HG02642 (cell line): ENCODE measurements around the gene TBC1D23.
"Not testable (repeated sequence)": the region's sequence is repeated elsewhere in the genome, so short reads cannot be mapped to it uniquely, and the experiment has no call there.

Experiments used
- ATAC-seq: cut with Tn5 transposase; IDR thresholded peaks from one replicate; pipeline ENCODE4 v1.9.1; 2021; ENCODE audit warnings: mild to moderate bottlenecking; ENCODE audit not compliant: unreplicated experiment, poor library complexity

Gene TBC1D23

GRCh38 chr3:100254168-100254777, 6.5 kb upstream of the TBC1D23 start:
- peak; percentile 73 for ATAC-seq

GRCh38 chr3:100256731-100257151, 4.1 kb upstream of the TBC1D23 start:
- no peak for ATAC-seq

GRCh38 chr3:100257586-100257985, 3.2 kb upstream of the TBC1D23 start:
- ATAC-seq = no peak

DNA sequence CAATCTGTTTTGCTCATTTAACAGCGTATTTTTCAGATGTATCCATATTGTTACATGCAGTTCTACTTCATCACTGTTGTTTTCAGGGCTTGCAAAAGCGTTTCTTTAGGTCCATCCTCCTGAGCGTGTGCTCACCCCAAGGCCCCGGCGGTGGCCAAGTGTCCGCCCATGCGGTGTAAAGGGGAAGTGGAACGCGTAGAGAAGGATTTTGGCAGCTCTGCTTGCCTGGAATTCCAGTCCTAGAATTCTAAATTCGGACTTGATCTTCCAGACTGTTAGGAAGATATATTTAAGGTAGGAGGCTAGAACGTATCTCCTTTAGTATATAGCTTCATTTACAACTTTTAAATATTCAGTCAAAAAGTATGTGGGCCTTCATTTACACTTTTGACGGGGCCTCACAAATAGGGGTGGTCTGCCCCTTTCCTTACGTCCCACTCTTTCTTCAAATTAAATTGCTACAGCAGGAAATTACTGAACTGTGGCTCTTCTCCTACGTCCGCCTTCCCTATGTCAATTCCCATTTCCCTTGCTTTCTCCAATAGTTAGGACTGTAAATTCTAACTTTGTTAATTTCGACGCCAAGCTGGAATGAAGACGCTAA, 609 bp upstream of the TBC1D23 start:
- no peak for ATAC-seq

DNA sequence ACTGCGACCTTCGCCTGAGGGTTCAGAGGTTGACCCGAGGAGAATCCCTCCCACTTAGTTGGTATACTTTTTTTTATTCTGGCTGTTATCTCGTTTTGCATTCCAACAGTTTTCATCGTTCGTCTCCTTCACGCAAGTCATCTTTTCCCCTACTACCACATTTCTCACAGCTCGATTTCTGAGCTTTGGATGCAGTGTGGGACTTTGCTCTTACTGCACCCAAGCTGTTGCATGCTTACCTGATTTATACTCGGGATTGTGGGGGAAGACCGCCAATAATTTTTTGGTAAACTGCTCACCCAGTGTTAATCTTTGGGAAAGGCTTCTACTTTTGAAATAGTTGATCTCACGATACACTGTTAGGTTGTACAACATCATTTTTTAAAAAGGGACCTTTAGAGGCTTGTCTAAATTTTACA, 702 bp downstream of the TBC1D23 start:
- ATAC-seq = no peak

DNA sequence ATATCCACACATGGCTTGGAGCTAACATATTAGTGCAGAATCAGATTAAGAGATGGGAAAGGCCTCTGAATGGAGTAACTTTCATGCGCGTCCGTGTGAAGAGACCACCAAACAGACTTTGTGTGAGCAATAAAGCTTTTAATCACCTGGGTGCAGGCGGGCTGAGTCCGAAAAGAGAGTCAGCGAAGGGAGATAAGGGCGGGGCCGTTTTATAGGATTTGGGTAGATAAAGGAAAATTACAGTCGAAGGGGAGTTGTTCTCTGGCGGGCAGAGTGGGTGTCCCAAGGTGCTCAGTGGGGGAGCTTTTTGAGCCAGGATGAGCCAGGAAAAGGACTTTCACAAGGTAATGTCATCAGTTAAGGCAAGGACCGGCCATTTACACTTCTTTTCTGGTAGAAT, 2.1 kb downstream of the TBC1D23 start:
- ATAC-seq = not testable (repeated sequence)

GRCh38 chr3:100263583-100263982, 2.8 kb downstream of the TBC1D23 start:
- ATAC-seq = no peak

DNA sequence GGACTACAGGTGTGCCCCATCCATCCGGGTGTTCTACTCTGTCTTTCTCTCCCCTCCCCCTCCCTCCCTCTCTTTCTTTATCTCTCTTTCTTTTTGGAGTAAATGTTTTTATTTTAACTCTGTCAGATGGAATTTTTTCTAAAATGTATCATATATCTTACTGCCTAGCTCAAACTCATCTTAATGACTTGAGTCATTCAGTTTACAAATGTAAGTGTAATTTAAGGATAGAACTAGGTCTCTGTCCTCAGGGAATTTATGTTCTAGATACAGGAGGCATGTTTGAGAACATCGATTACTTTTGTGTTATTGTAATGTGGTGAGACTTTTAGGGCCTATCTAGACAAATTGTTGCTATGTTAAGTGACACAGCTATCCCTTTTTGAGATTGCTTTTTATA, 3.5 kb downstream of the TBC1D23 start:
- no peak for ATAC-seq

GRCh38 chr3:100265016-100265415, 4.2 kb downstream of the TBC1D23 start:
- ATAC-seq = no peak

DNA sequence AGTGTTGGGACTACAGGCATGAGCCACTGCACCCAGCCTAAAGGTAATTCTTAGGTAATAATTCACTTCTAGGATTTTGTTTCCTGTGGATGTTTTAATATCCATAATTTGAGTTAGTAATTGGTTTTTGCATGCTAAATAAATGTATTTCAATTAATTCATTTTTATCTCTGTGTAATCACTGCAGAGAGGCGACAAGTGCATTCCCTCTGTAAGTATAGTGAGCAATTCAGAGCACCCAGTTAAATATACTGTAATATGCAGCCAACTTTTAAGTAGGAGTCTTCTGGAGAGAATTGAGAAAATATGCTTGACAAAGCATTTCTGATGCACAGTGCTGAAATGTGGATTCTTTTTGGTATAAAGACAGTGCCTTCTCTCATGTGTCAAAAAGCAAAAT, 5.7 kb downstream of the TBC1D23 start:
- no peak for ATAC-seq

GRCh38 chr3:100268156-100268555, 7.4 kb downstream of the TBC1D23 start:
- no peak for ATAC-seq

DNA sequence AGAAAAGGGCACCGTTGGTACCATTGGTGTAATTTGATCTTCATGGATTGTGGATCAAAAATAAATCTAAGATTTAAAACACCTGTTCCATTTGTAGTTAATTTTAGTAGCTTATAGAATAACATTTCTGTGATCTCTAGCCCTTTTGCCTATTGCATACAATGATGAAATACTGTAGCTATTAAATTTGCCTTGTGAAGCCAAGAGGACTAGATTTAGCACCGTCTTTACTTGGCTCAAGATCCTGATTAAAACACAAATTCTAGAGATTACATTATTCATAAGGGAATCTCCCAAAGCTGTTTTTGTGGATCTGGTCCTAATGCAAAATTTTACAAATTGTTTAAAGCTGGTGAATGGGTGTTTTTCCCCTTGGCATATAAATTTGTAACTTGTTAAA, 8.2 kb downstream of the TBC1D23 start:
- no peak for ATAC-seq

DNA sequence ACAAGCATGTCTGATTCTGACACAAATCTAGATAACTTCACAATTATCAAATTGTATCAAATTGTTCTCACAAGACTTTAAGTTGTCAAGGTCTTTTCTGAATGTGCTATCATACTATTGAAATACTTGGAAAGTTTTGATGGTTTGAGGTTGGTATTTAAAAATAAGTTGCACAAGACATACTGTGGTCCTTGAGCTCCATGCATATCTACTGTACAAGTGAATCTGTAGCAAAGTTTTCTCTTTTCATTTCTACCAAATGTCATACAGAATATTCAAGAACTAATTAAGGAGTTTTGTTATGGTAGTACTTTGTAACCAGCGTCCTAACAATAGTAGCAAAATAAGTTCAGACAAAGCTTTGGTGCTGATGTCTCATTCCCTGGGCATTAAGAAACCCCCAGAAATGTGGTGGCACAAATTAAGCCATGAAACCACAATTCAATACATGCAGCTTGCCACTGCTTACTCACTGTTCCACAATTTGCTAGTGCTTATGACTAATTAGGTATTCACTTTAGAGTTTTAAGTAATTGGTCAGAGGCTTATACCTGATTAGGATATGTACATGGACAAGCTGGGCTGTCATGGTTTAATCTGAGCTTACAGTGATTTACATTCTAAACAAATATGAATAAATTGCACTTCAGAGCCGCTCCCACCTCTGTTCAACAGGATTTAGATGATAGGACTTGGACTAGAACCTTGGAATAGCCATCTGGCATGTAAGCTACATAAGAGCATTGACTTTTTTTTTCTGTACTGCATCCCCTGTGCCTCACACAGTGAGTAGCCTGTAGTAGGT, 8.8 kb downstream of the TBC1D23 start:
- ATAC-seq = no peak

DNA sequence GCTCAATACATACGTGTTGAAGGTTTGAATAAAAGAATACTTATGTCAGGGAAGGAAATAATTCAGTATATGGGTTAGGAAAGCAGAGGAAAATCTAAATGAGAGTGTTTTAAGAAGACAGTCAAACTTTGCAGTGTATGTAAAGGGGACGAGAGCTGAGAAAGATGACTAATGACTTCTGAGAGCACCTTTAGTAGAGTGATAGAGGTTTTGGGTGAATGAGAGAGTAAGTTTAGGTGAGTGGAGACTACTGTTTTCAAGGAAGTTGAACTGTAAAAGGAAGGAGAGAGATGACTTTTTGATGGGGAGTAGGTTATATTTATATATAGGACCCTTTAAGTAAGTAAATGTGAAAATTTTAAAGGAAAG, 9.4 kb downstream of the TBC1D23 start:
- ATAC-seq = no peak

DNA sequence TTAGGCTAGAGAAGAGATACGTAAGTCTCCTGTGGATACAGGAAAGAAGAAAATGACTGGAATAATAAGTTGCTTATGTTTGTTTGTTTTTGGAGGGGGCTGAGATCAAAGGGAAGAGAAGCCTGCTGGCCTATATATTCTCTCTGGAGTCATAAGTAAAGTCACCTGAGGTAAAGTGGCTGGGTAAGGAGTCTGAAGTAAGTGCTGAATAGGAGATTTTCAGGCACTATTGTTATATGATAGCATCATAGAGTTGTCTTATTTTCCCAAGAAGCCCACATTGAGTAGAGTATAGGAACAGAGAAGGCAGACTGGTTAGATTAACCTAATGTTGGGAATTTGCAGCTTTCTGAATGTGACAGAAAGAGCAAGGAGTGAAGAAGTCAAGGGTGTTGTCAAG, 10.7 kb downstream of the TBC1D23 start:
- ATAC-seq = no peak

- ATAC-seq = not testable (repeated sequence)
Observed at GRCh38 chr3:100272797-100273611, 12.2 kb downstream of the TBC1D23 start.

DNA sequence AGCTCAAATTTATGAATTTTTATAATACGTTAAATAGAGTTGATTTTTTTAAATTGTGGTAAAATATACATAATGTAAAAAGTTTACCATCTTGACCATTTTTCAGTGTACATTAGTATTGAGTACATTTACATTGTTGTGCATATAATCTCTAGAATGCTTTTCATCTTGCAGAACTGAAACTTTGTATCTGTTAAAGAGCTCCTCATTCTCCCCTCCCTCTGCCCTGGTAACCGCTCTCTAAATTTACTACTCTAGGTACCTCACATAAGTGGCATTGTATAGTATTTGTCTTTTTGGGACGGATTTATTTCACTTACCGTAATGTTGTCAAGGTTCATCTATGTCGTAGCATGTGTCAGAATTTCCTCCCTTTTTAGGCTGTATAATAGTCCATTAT, 13.6 kb downstream of the TBC1D23 start:
- ATAC-seq = no peak

DNA sequence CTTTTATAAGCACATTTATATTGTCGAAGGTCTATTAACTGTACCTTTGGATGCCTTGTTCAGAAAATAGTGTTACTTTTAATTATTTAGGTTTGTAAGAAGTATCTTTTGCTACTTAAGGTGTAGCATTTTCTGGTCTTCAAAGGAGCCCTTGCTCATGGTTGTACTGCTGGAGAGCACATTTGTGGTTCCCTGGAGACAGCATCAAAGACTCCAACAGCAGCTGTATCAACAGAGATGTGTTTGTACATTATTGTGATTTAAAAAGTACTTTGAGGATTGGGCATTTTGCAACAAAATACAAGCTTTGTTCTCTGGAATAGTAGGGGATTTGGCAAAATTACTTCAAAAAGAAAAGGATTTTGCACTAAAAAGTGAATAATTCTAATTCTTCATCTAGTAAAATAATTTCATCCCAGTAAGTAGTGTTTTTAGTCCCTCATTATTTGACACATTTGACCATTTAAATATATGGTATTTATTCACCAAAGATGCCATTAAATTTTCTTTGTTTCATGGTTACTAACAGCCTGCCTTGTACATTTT, 16.5 kb downstream of the TBC1D23 start:
- no peak for ATAC-seq

GRCh38 chr3:100278910-100279309, 18.1 kb downstream of the TBC1D23 start:
- no peak for ATAC-seq

- ATAC-seq = no peak
Observed at GRCh38 chr3:100288288-100288894, 27.6 kb downstream of the TBC1D23 start.
